Lower lobe of right lung (tissue), 2 donors: ENCODE results near the gene SEMA3B. TPM values are rescaled to one million over a fixed set of nuclear protein-coding genes. Genes with fewer than 3 reads are reported as not detected.
A peak's percentile ranks its signal among the peaks of the same experiment; 100 is the strongest.

Experiments
- ATAC-seq, 2 donors: fragments of 200-7000 bp; cut with Tn5 transposase; one replicate each; pipeline ENCODE4 v1.9.1; 2020 to 2022; ENCODE audit warnings: mild to moderate bottlenecking in 2 of 2, moderate library complexity in 2 of 2
- DNase-seq: peaks from one replicate; pipeline ENCODE4 v3.0.0-alpha.2; 2020
- H3K27ac ChIP-seq: fragments of 200-600 bp; one replicate; pipeline ENCODE4 v1.8.0; 2022
- H3K27me3 ChIP-seq: fragments of 200-600 bp; one replicate; pipeline ENCODE4 v1.8.0; 2022; ENCODE audit warnings: low read depth
- H3K36me3 ChIP-seq: fragments of 200-600 bp; one replicate; pipeline ENCODE4 v1.8.0; 2022; ENCODE audit warnings: mild to moderate bottlenecking
- H3K4me1 ChIP-seq: fragments of 200-600 bp; one replicate; pipeline ENCODE4 v1.8.0; 2022
- H3K4me3 ChIP-seq: fragments of 200-600 bp; one replicate; pipeline ENCODE4 v1.8.0; 2022; ENCODE audit warnings: mild to moderate bottlenecking
- H3K9me3 ChIP-seq: fragments of 200-600 bp; one replicate; pipeline ENCODE4 v1.8.0; 2022
- CTCF ChIP-seq: fragments of 200-600 bp; IDR thresholded peaks from one replicate; pipeline ENCODE4 v1.8.0; 2022; ENCODE audit warnings: antibody characterized with exemption, mild to moderate bottlenecking
- intact Hi-C: fragments of 100-400 bp; cut with DNase I; formaldehyde crosslinking; loops from one replicate; pipeline ENCODE4 v1.11.0; 2022
- total RNA-seq: library from RNA; stranded (reverse); fragmentation: NEBNext Ultra II Directional; extraction: Animal tissue kit (Norgen Biotek cat#: 25700); gene quantifications from one replicate; pipeline ENCODE4 v1.2.1, GENCODE V29; 2021
- donor health status: DM: no; HTN: yes; CAD: no; lungs with severe emphysema.

Gene SEMA3B
- total RNA-seq, 1 donor from 2014 or later = 77.6 TPM

- peak; percentile 49 to 57 for ATAC-seq
- Histone ChIP-seq H3K4me1 (peaks cover 64% of the 10 kb centered on the region), H3K36me3 (no peaks in the 10 kb centered on the region), H3K27me3 (no peaks in the 10 kb centered on the region), H3K4me3 (peak overlapping the region; percentile 62), H3K27ac (peak overlapping the region; percentile 93), H3K9me3 (no peaks in the 10 kb centered on the region)
- intact Hi-C loops = no loop called here
- no peak for TF ChIP-seq CTCF
- DNase-seq = peak; percentile 80
Measured at GRCh38 chr3:50267280-50267913, 1.6 kb upstream of the SEMA3B start.

DNA sequence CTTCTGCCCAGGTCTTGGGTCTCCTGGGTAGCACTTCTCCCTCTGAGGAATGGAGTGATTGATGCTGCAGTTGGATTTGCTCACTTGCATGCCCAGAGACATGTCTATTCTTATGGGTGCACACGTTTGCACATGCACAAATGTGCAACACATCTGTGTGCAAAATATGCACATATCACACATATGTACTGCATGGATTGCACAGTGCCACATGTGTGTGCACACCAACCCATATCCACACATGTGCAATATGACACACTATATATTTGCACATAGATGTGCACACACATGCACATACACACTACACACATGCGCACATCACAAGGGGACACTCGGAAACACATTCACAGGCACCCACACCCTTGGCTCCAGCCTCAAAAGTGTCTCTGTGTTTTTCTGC, 671 bp upstream of the SEMA3B start:
- Histone ChIP-seq H3K4me1 (peaks cover 73% of the 10 kb centered on the region), H3K27ac (peak overlapping the region; percentile 93), H3K4me3 (peak overlapping the region; percentile 62), H3K36me3 (no peaks in the 10 kb centered on the region), H3K9me3 (no peaks in the 10 kb centered on the region), H3K27me3 (no peaks in the 10 kb centered on the region)
- no peak for TF ChIP-seq CTCF
- ATAC-seq (no peak), DNase-seq (no peak)
- intact Hi-C loops = no loop called here

DNA sequence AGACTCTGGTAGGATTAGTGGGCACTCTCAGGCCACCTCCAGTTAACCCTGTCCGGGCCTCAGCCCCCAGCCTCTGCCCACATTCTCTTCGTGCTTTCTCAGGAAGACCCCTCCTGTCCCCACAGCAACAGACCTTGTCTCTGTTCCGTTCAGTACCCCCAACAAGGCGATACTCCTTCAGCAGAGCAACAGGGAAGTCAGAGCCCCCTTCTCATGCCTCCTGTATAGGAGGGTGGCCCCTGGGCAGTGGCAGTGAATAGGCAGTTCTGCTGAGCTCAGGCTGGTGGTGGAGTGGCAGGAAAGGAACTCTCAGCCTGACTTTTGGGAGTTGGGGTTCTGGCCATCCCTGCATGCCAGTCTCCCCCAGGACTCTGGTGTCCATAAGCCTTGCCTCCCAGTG, 513 bp downstream of the SEMA3B start:
- ATAC-seq (no peak), DNase-seq (no peak)
- peak overlapping the region; percentile 93 for H3K27ac ChIP-seq
- no peaks in the 10 kb centered on the region for H3K36me3 ChIP-seq
- intact Hi-C loops = no loop called here
- peaks cover 1% of the 10 kb centered on the region for H3K27me3 ChIP-seq
- peaks cover 76% of the 10 kb centered on the region for H3K4me1 ChIP-seq
- TF ChIP-seq CTCF = no peak
- H3K9me3 ChIP-seq = no peaks in the 10 kb centered on the region
- H3K4me3 ChIP-seq = peak overlapping the region; percentile 62

DNA sequence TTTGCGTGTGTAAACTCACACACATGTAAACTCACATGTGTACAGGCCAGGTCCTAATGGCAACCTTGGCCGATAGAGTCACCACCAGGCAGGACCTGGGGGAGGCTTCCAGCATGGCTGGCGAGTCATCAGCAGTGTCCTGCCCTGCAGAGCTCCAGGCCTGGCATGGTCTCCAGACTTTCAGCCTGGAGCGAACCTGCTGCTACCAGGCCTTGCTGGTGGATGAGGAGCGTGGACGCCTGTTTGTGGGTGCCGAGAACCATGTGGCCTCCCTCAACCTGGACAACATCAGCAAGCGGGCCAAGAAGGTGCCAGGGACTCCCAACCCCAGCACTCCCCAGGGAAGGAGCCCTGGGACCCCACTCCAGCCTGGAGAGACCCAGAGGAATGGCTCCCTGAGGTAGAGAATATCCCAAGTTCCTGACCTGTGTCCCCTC, 1.0 kb downstream of the SEMA3B start:
- Histone ChIP-seq H3K4me3 (peak overlapping the region; percentile 62), H3K27ac (peak overlapping the region; percentile 93), H3K9me3 (no peaks in the 10 kb centered on the region), H3K36me3 (no peaks in the 10 kb centered on the region), H3K27me3 (peaks cover 6% of the 10 kb centered on the region), H3K4me1 (peaks cover 74% of the 10 kb centered on the region)
- no peak for TF ChIP-seq CTCF
- ATAC-seq (no peak), DNase-seq (no peak)
- intact Hi-C loops = no loop called here

- peak overlapping the region; percentile 62 for H3K4me3 ChIP-seq
- no peak for ATAC-seq
- no peaks in the 10 kb centered on the region for H3K36me3 ChIP-seq
- no peak for DNase-seq
- no peaks in the 10 kb centered on the region for H3K9me3 ChIP-seq
- H3K27ac ChIP-seq = peak overlapping the region; percentile 18
- intact Hi-C loops = no loop called here
- TF ChIP-seq CTCF = no peak
- peaks cover 13% of the 10 kb centered on the region for H3K27me3 ChIP-seq
- H3K4me1 ChIP-seq = peaks cover 68% of the 10 kb centered on the region
Measured at GRCh38 chr3:50270422-50271224, 1.7 kb downstream of the SEMA3B start.
